Smooth muscle cell (in vitro differentiated cells): ENCODE measurements around the gene PCBP3. TPM values are rescaled to one million over a fixed set of nuclear protein-coding genes. Genes with fewer than 3 reads are reported as not detected.
"Not testable (repeated sequence)": the region's sequence is repeated elsewhere in the genome, so short reads cannot be mapped to it uniquely, and the experiment has no call there.

Source experiments
- DNase-seq: peaks from one replicate; lab custom pipeline; 2025; ENCODE audit not compliant: unreplicated experiment; lab: John Stamatoyannopoulos, UW
- H2AFZ ChIP-seq: fragments of 200-600 bp; sonication (generic); 2 replicates; pipeline ENCODE4 v1.6.0; 2016; ENCODE audit warnings: antibody characterized with exemption, low read depth, mild to moderate bottlenecking
- H3F3A ChIP-seq: fragments of 200-600 bp; sonication (generic); 2 replicates; pipeline ENCODE4 v1.6.0; 2017; ENCODE audit warnings: antibody characterized with exemption, low read depth
- H3K27ac ChIP-seq: fragments of 200-600 bp; sonication (generic); 2 replicates; pipeline ENCODE4 v1.5.1; 2016; ENCODE audit warnings: low read depth, mild to moderate bottlenecking
- H3K27me3 ChIP-seq: fragments of 200-600 bp; sonication (generic); 2 replicates; pipeline ENCODE4 v1.6.1; 2016; ENCODE audit warnings: low read depth, mild to moderate bottlenecking
- H3K36me3 ChIP-seq: fragments of 200-600 bp; sonication (generic); 2 replicates; pipeline ENCODE4 v1.5.1; 2016; ENCODE audit warnings: low read depth
- H3K4me1 ChIP-seq: fragments of 200-600 bp; sonication (generic); 2 replicates; pipeline ENCODE4 v1.5.1; 2016; ENCODE audit warnings: low read depth
- H3K4me2 ChIP-seq: fragments of 200-600 bp; sonication (generic); 2 replicates; pipeline ENCODE4 v1.6.0; 2016; ENCODE audit warnings: mild to moderate bottlenecking
- H3K4me3 ChIP-seq: fragments of 200-600 bp; sonication (generic); 2 replicates; pipeline ENCODE4 v1.5.1; 2016; ENCODE audit warnings: mild to moderate bottlenecking
- H3K79me2 ChIP-seq: fragments of 200-600 bp; sonication (generic); 2 replicates; pipeline ENCODE4 v1.6.0; 2016; ENCODE audit warnings: low read depth, mild to moderate bottlenecking
- H3K9ac ChIP-seq: fragments of 200-600 bp; sonication (generic); 2 replicates; pipeline ENCODE4 v1.6.0; 2016; ENCODE audit warnings: low read depth
- H3K9me3 ChIP-seq: fragments of 200-600 bp; sonication (generic); replicated peaks from 2 replicates; pipeline ENCODE4 v1.5.1; 2016; ENCODE audit warnings: low read depth
- H4K20me1 ChIP-seq: fragments of 200-600 bp; sonication (generic); 2 replicates; pipeline ENCODE4 v1.6.0; 2016; ENCODE audit warnings: low read depth
- CTCF ChIP-seq: fragments of 200-600 bp; sonication (generic); IDR thresholded peaks from 2 replicates; pipeline ENCODE4 v1.5.1; 2017; ENCODE audit warnings: borderline replicate concordance, mild to moderate bottlenecking, antibody characterized with exemption; ENCODE audit not compliant: insufficient read depth, poor library complexity, severe bottlenecking
- WGBS: methylation state at CpG from one replicate; pipeline ENCODE4 v1.1.7; 2016; ENCODE audit warnings: low lambda C conversion rate; 5-methylcytosine and 5-hydroxymethylcytosine counted together
- polyA plus RNA-seq: library from polyadenylated mRNA; unstranded; fragments of >200 nt; fragmentation: Nextera tagmentation; extraction: Ambion mirVana; gene quantifications from 2 replicates; pipeline ENCODE4 v1.2.1, GENCODE V29; 2016
- total RNA-seq: library from RNA; depleted of rRNA; stranded (reverse); fragments of >200 nt; gene quantifications from 2 replicates; pipeline ENCODE4 v1.2.3, GENCODE V29; 2014

Gene PCBP3
- total and polyA plus RNA-seq, 2 experiments from 2014 or later: 8.9 to 23.1 TPM

- Histone ChIP-seq H3K36me3 (no peaks in the 10 kb centered on the region), H3K4me1 (no peaks in the 10 kb centered on the region), H3K9ac (no peak overlapping the region), H3K27ac (no peak overlapping the region), H4K20me1 (no peaks in the 10 kb centered on the region), H3F3A (no peaks in the 10 kb centered on the region), H3K27me3 (no peaks in the 10 kb centered on the region), H2AFZ (no peak overlapping the region), H3K9me3 (no peaks in the 10 kb centered on the region), H3K4me3 (no peak overlapping the region), H3K79me2 (no peaks in the 10 kb centered on the region), H3K4me2 (no peak overlapping the region)
- no peak for TF ChIP-seq CTCF
- DNase-seq: no peak
- WGBS: 81% methylated on average over 6 of the region's 6 CpGs
These were observed 43.3 kb upstream of the PCBP3 start for GRCh38 chr21:45600248-45600647.

GRCh38 chr21:45601551-45601950, 42.0 kb upstream of the PCBP3 start:
- H3K9ac ChIP-seq: no peak overlapping the region
- no peaks in the 10 kb centered on the region for H3K79me2 ChIP-seq
- H4K20me1 ChIP-seq: no peaks in the 10 kb centered on the region
- H3K9me3 ChIP-seq: no peaks in the 10 kb centered on the region
- no peaks in the 10 kb centered on the region for H3K4me1 ChIP-seq
- no peaks in the 10 kb centered on the region for H3F3A ChIP-seq
- H2AFZ ChIP-seq: no peak overlapping the region
- H3K27me3 ChIP-seq: no peaks in the 10 kb centered on the region
- DNase-seq: no peak
- H3K27ac ChIP-seq: no peak overlapping the region
- no peak overlapping the region for H3K4me3 ChIP-seq
- WGBS: 89% methylated on average over 10 of the region's 10 CpGs
- no peak overlapping the region for H3K4me2 ChIP-seq
- no peak for TF ChIP-seq CTCF
- no peaks in the 10 kb centered on the region for H3K36me3 ChIP-seq

- Histone ChIP-seq H3F3A (no peaks in the 10 kb centered on the region), H3K4me1 (no peaks in the 10 kb centered on the region), H3K9ac (no peak overlapping the region), H3K27ac (no peak overlapping the region), H3K4me2 (no peak overlapping the region), H2AFZ (no peak overlapping the region), H3K36me3 (no peaks in the 10 kb centered on the region), H3K79me2 (no peaks in the 10 kb centered on the region), H3K27me3 (no peaks in the 10 kb centered on the region), H3K9me3 (no peaks in the 10 kb centered on the region), H4K20me1 (no peaks in the 10 kb centered on the region), H3K4me3 (no peak overlapping the region)
- no peak for DNase-seq
- no peak for TF ChIP-seq CTCF
- 89% methylated on average over 5 of the region's 5 CpGs for WGBS
These were observed 41.4 kb upstream of the PCBP3 start for GRCh38 chr21:45602106-45602505.

GRCh38 chr21:45603481-45603880, 40.0 kb upstream of the PCBP3 start:
- no peak overlapping the region for H3K4me3 ChIP-seq
- H3F3A ChIP-seq: no peaks in the 10 kb centered on the region
- H3K9ac ChIP-seq: no peak overlapping the region
- no peak for TF ChIP-seq CTCF
- H3K27ac ChIP-seq: no peak overlapping the region
- H3K4me1 ChIP-seq: no peaks in the 10 kb centered on the region
- H2AFZ ChIP-seq: no peak overlapping the region
- DNase-seq: no peak
- H3K4me2 ChIP-seq: no peak overlapping the region
- H3K36me3 ChIP-seq: no peaks in the 10 kb centered on the region
- peaks cover 3% of the 10 kb centered on the region for H3K27me3 ChIP-seq
- no peaks in the 10 kb centered on the region for H3K79me2 ChIP-seq
- H4K20me1 ChIP-seq: no peaks in the 10 kb centered on the region
- no peaks in the 10 kb centered on the region for H3K9me3 ChIP-seq

GRCh38 chr21:45604681-45605080, 38.8 kb upstream of the PCBP3 start:
- WGBS: 93% methylated on average over 6 of the region's 8 CpGs
- not testable (repeated sequence) for H3K79me2 ChIP-seq, H3K9ac ChIP-seq, H2AFZ ChIP-seq, H3K36me3 ChIP-seq, H3K27ac ChIP-seq, H3K4me1 ChIP-seq, H3K4me3 ChIP-seq, H3K27me3 ChIP-seq, H3F3A ChIP-seq, DNase-seq, H3K4me2 ChIP-seq, H4K20me1 ChIP-seq, H3K9me3 ChIP-seq
